GM12873 (cell line): ENCODE measurements around the gene FBXL3.

Experiments
- TF ChIP-seq, protein P1 (sequence below): IDR thresholded peaks from 2 replicates; pipeline ENCODE4 v1.5.1; 2012; ENCODE audit warnings: low read depth, mild to moderate bottlenecking, moderate library complexity, low read length, control low read depth; ENCODE audit not compliant: insufficient read depth; ENCODE audit errors: missing control alignments

FBXL3 gene, protein sequence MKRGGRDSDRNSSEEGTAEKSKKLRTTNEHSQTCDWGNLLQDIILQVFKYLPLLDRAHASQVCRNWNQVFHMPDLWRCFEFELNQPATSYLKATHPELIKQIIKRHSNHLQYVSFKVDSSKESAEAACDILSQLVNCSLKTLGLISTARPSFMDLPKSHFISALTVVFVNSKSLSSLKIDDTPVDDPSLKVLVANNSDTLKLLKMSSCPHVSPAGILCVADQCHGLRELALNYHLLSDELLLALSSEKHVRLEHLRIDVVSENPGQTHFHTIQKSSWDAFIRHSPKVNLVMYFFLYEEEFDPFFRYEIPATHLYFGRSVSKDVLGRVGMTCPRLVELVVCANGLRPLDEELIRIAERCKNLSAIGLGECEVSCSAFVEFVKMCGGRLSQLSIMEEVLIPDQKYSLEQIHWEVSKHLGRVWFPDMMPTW

DNA sequence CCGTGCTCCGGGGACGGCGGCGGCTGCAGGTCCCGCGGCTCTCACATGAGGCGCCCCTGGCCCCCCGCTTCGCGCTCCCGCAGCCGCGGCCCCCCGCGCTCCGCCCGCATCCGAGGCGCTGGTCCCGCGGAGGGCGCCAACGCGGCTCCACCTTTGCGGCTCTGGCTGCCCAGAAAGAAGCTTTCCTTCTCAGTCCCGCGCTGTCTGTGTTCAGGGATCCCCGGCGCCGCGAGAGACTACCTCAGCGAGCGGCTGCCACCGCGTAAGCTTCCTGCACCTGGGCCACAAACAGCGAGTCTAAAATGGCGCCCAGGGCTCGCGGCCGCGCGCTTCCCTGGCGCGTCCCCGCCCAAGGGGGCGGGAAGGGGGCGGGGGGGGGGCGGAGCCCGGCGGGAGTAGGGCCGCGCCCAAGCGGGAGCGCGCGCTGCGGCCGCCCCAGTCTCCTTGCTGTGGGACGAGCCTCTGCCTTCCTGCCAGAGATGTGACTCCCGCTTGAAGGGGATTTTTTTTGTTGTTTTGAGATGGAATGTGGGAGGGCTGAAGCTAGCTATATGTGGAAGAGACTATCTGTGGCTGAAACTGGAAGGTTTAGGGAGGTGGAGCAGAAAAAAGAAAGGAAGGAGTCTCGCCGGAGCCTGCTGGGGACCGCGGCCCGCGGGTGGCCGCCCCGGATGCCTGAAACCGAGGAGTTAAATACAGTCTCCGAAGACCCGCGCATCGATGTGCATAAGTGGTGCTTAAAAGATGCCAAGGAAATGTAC lies at the start of gene FBXL3:
TSS of gene FBXL3 (minus strand) at position 299 of the 761 bp plus-strand sequence. CDS start 5,299 bp downstream, outside the sequence.
- TF ChIP-seq, protein P1, sequence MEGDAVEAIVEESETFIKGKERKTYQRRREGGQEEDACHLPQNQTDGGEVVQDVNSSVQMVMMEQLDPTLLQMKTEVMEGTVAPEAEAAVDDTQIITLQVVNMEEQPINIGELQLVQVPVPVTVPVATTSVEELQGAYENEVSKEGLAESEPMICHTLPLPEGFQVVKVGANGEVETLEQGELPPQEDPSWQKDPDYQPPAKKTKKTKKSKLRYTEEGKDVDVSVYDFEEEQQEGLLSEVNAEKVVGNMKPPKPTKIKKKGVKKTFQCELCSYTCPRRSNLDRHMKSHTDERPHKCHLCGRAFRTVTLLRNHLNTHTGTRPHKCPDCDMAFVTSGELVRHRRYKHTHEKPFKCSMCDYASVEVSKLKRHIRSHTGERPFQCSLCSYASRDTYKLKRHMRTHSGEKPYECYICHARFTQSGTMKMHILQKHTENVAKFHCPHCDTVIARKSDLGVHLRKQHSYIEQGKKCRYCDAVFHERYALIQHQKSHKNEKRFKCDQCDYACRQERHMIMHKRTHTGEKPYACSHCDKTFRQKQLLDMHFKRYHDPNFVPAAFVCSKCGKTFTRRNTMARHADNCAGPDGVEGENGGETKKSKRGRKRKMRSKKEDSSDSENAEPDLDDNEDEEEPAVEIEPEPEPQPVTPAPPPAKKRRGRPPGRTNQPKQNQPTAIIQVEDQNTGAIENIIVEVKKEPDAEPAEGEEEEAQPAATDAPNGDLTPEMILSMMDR, result no peak

DNA sequence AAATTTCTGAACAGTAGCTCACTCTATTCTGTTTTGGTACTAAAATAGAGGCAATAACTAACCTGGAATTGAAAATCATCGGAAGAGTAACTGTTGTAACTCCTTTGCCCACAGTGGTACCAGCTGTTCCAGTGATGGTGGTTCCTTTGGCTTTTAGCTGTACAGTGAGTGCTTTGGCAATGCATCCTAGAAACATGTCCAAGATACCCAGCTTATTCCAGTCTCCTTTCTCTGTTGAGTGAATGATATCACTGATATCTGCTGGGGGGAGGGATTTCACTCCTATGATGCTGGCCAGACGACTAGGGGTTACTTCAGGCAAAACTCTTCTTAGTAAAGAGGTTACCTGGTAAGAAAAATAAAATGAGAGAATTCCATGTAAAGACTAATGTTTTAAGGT lies 40.6 kb upstream of the FBXL3 start:
- TF ChIP-seq, protein P1, result no peak

DNA sequence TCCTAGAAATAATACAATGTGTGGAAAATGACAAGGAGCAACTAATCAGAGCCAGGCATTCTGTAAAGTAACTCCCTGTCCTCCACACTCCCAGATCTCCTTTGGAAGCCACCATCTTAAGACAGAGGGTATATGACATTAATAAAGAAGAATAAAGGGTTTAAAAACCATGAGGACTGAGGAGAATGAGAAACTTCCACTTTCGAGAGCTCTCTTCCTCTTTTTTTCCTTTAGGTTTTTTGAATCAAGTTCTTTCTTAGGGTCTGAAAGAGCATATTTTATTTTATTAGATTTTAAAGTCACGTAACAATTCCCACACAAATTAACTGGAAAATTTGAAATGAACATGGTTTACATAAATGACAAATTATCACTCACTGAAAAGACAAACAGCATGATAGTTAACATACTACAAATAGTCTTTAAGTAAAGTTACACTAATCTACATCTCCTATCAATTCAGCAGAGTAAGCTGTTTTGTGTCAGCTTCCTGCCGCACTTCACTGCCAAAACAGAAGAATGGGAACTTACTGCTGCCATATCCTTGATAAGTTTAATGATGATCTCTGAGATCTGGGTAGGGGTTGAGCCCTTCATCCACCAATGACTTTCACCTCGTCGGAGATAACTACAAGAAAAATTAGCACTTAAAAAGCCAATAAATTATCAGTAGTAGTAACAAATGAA lies 38.6 kb upstream of the FBXL3 start:
- TF ChIP-seq, protein P1, result no peak

DNA sequence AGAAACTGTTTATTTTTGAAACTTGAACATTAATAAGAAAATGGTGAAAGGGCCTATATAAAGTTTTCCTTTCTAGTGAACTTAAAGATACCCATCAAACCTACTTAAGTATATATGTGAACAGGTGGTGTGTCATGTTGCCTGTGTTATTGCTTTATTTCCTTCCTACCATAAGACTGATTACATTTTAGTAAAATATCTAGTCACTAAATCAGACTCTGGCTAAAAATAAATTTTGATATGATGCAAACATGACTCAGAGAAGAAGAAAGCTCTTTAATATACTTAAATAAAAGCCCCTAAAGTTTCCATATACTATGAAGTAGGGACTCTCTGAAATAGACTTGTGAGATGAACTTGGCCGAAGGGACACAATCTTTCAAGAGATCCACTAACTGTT lies 35.1 kb upstream of the FBXL3 start:
- TF ChIP-seq, protein P1, result no peak

DNA sequence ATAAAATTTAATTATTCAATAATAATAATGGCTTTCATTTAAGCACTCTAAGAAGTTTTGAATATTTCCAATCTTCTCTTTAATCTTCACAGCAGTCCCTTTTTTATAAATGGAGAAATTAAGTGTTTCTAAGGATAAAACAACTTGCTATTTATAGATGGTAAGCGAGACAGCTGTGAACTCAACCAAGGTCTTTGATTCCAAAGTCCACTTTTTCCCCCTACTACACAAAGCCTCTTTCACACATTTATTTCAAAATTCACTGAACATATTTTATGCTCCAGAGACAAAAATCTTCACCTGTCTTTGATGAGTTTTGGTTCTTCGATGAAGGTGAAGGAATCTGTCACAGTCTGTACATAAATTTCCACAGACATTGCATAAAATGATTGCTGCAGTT lies 34.4 kb upstream of the FBXL3 start:
- TF ChIP-seq, protein P1, result no peak

DNA sequence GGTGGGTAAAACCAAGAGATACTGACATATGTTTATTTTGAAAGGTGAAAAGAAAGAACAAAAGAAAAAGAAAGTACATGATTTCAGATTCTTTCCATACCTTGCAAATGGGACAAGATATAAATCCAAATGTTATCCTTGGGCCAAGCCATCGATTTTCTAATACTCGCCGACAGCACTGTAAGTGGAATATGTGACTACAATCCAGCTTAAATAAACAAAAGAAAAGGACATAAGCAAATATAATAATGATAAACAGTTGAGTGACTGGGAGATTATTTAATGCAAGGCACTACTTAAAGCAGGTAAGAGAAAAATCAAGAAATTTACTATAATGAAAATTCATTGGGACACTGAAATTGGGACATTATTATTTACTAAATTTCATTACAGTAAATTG lies 29.9 kb upstream of the FBXL3 start:
- TF ChIP-seq, protein P1, result no peak

DNA sequence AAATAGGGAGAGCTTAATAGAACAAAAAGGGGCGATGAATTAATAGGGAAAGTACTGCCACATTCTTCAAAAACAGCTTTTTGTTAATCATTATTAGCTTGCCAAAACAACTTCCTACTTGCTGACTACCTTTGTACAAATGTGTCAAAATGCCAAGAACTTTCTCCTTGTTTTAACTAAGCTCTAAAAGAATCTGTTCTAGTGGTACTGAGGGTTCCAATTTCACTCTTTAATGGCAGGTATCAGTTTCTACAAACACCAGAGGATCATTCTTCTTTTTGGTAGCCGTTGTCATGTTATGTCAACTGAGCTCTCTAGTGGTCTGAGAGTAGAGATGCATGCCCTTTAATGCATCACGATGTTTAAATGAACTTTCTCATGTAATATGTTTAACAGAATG lies 29.4 kb upstream of the FBXL3 start:
- TF ChIP-seq, protein P1, result no peak
